GM19193 (cell line): ENCODE results near the gene S100PBP.

Experiments
- POLR2A ChIP-seq: IDR thresholded peaks from 4 replicates; pipeline ENCODE4 v1.6.1; 2011; ENCODE audit not compliant: insufficient read depth, insufficient read length; ENCODE audit errors: extremely low read depth

The S100PBP gene

DNA sequence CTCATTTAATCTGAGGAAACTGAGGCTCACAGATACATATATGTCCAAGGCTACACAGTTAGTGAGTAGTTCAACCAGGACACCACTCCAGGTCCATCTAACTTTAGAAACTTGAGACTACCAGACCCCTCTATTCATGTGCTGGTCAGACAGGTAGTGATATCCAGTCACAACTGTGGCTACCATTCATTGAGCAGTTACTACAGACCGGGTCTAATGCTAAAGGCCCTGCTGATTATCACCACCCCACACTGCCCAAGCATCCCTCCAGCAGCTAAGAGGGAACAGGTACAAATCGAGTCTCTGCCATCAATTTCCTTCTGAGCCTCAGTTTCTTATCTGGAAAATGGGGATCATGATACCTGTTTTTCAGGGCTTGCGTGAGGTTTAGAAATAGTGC, 74.2 kb downstream of the S100PBP start:
- TF ChIP-seq POLR2A, result no peak

DNA sequence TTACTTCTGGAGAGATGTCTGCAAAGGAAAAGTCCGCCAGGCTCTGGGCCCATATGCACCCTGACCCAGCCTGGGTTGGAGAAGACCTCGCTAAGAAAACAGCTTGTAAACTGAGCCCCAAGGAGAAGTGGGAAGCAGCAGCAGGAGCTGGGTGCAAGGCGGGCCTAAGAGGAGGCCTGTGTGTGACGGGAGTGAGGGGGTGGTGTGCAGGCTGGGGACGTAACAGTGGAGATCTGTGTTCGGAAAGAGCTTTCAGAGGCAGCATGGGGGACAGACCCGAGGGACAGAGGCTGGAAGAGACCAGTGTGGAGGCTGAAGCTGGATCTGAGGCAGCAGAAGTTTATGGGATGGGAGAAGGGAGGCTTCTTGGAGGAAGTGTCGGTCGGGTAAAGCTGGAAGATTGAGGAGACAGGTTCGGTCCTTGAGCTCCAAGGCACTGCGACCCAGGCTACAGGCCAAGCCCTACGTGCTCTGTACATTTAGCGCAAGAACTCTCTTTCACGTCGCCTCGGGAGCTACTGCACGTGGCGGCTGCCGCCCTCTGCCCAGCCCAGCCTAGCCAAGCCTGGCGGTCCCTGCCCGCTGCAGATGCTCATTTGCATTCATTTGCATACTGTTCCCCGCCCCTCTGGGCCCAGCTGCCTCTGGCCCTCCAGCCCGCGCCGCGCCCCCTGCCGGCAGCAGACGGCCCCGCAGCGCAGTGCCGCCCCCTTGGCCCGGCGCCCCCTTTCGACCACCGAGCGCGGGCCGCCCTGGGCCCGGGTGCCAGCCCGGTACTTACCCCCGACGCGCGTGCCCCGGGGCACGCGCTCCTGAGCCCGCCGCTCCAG, 75.1 kb downstream of the S100PBP start:
- no peak for TF ChIP-seq POLR2A

DNA sequence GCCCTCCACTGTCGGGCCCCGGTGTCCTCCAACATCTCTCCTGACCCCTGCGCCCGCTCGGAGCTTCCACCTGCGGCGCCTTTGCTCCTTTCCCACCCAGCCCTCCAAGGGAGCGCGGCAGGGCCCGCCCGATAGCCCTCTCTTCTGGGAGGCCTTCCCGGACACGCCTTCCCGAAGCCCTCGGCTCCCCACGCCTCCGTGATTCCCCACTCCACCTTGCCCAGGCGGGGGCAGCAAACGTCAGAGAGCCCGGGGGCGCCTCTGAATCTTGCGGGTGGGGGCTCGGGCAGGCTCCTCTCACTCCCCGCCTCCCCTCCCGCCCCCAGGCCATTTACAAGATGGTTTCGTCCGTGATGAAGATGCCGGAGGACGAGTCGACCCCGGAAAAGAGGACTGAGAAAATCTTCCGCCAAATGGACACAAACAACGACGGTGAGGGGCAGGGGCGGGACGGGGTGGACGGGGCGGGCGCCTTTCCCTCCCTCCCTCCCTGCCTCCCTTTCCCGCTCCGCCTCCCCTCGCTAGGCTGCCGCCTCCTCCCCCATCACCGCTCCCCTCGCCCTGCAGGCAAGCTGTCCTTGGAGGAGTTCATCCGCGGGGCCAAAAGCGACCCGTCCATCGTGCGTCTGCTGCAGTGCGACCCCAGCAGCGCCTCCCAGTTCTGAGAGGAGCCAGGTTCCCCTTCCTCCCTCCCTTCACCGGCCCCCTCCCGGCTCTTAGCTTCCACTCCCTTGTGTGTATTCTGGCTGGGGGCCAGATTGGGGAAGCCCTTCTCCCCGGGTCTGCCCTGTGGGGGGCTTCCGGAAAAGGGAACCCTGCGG, 76.0 kb downstream of the S100PBP start:
- TF ChIP-seq POLR2A, result no peak

DNA sequence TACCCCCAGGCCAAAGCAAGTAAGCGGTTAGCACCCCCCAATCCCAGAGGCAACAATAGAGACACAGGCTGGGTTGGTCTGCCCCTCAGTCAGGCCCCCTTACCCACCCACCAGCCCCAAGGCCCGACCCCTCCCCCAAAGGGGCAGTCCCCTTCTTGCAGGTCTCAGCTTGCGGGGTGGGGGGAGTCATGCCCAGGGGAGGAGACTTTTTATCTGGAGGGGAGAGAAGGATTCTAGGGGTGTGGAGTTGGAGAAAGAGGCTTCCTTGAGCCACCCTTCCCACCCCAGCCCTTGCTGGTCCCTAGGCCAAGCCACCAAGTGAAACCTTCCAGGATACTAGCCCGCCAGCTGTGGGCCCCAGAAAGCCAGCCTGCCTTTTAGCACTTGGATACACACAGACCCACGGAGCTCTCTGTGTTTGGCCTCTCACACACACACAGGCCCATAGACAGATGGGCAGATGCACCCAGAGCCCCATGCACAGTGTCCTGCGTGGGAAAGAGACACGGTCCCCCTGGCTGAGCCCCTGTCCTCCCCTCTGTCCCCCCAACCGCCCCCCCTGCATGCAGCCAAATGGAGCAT, 76.7 kb downstream of the S100PBP start:
- TF ChIP-seq POLR2A, result no peak

DNA sequence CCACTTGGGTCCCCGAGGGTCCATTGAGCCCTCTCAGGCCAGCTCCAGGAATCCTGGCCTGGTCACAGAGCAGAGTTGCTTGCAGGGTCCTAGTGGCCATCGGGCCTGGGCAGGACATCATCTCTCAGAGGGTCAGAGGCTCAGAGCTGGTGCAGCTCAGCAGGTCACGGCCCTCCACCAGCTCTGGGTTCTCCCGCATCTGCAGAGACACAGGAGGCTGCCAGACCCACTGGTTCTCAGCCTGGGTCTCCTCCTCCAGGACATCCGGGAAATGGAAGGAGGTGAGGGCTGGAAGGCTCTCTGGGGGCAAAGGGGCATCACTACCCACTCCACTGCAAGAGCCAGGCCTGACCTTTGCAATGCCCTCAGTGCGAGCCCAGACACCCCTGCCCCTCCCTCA, 77.2 kb downstream of the S100PBP start:
- no peak for TF ChIP-seq POLR2A

DNA sequence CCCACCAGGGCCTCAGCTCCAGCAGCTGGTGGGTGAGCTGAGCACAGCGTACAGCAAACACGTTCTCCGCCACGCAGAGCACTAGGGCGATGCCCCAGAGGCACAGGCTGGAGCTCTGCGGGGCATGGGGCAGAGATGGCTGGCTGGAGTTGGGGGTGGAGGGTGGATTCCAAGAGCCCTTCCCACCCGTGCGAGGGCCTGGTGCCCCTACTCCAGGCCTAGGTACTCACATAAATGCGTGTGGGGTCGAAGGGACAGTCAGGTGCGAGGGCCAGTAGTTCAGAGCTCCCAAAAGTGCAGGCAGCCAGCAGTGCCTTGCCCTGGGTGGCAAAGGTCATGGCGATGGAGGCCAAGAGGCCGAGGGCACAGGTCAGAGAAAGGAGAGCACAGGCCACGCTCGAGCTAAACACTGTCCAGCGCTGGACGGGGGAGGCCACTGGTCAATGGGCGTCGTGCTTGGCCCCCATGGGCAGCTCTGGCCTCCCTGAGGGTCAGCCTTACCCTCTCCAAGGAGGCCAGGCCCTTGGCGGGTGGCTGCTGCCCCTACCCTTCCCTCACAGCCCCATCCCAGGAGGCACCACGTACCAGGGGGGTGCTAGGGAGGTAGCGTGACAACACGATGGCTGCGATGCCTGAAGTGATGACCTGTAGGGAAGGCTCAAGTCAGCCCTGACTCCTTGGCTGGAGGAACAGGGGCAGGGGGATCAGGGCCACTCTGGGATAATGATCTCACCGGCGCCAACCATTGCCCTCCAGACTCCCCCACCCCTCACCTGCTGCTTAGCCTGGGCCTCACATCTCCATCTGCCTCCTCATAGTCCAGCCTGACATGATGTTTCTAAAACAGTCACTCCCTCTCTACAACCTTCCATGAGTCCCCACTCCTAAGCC, 78.1 kb downstream of the S100PBP start:
- no peak for TF ChIP-seq POLR2A

DNA sequence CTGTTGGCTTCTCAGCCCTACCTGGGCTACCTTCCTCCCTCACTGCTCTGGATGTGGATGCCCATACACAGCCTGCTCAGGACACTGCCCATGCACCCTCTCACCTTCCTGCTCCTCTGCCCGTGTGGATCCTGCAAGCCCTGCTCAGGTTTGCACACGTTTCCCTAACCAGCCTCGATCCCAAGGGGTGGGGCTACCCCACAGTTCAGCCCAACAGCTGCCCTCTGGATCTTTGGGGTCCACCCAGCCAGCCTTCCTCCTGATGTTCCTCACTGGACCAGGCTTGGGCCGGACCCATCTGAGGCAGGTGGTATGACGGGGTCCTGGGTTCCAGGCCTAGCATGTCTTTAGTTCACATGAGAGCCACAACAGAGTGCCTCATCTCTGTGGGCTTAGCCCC, 79.0 kb downstream of the S100PBP start:
- no peak for TF ChIP-seq POLR2A

DNA sequence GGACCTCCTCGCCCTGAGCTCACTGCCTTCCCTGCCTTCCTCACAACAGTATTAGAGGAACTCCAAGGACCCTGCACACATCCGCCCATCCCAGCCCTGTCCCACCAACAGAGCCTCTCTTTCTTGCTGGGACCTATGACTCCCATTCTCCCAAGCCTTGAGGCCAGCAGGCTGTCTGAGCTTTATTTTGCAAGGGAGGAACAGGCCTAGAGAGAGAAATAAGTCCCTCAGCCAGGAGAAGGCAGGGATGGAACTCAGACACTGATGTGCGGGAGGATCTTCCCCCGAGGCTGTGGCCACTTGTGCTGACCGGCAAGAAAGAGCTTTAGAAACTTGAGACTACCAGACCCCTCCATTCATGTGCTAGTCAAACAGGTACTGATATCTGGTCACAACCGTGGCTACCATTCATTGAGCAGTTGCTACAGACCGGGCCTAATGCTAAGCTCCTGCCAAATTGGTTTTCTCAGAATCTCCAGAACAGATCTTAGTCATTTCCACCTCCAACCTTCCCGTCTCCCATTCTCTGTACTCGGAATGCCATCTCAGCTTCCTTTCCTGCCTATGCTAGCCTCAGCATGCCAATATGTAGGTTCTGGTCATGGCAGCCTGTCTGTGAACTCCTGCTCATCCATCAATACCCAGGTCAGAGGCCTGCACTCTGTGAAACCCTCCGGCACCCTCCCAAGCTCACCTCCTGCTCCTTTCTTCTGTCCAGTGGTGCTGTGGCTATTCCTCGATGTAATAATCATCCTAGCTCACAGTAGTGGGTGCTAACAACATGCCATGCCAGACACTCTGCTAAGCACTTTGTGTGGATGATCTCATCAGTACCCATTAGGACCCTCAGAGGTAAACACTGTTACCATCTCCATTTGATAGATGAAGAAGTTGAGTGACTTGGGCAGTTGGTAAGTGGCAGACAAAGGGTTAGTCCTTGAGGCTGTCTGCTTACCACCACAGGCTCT, 79.9 kb downstream of the S100PBP start:
- no peak for TF ChIP-seq POLR2A

DNA sequence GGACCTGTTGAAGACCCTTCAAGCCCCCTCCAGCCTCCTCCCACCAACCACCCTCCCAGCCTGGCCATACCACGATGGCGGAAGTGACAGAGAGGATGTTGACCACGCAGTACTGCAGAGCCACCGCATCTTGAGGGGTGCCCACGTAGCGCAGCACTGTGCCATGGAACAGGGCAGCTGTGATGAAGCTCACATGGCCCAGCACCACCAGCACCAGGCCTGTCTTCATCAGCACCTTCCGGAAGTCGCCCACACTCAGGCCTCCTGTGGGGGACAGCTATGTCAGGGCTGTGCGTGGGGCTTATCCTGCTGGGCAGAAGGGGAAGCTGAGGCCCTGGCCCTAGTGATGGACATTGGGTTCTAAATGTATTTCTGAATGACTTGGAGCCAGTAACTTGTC, 80.6 kb downstream of the S100PBP start:
- no peak for TF ChIP-seq POLR2A

DNA sequence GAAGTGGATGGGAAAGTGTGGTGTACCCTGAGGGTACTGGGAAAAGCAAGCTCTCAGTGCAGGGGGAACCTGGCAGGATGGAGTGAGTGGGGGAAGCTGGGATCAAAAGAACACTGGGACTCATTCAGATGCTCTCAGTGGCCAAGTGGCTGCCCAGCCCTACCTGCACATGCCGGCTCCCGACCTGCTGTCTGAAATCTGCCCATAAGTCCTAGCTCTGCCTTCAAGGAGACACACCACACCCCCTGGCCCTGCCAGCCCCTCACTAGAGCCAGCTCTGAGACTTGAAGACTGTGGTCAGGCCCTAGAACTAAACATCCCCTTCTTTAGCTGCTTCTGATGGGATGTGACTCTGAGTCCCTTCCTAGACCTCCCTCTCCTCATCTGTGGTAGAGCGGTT, 81.5 kb downstream of the S100PBP start:
- no peak for TF ChIP-seq POLR2A

DNA sequence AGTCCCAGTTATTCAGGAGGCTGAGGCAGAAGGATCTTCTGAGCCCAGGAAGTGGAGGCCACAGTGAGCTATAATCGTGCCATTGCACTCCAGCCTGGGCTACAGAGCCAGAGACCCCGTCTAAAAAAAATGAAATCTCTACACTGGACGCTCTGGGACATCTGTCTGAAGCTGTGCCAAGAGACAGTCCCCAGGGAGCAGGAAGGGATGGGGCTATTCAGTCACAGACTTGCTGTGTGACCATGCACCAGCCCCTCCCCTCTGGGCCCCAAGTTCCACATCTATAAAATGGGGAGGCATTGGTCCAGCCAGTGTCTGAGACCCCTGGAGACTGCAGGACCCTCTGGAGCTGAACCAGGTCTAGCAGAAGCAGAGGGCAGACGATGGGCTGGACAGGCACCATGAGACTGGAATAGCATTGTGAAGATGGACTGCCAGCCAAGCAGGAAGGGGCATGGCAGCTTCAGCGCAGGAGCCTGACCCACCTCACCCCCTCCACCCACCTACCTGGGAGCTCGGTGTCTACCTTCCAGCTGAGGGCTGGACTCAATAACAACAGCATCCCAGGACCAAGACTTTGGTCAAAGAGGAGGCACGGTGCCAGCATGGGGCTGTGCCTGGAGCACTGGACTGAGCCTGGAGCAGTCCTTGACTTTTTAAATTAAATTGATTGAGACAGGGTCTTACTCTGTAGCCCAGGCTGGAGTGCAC, 82.3 kb downstream of the S100PBP start:
- TF ChIP-seq POLR2A, result no peak

DNA sequence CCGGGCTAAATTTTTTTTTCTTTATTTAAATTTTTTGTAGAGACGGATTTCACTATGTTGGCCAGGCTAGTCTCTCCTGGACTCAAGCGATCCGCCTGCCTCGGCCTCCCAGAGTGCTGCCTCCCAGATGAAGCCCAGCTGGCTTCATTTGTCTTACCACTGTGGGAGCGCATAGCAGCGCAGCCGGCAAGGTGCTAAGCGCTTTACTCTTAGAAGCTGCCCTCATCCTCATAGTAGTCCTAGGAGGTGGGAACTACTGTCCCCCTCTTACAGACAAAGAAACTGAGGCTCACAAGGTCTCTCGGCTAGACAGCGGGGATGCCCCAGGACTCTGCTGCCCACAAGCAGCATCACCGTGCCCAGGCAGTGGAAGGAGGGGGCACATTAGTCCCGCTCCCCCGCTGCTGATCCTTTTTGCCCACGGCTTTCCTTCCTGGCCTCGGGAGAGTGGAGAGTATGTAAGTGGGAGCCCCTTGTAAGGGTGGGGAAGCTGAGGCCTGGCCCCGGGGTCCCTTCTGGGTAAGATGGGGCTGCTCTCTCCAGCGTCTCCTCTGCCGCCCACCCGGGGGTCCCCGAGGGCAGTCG, 83.0 kb downstream of the S100PBP start:
- TF ChIP-seq POLR2A, result no peak
